H1 (cell line): ENCODE data around the gene MAP1LC3A. TPM values are rescaled to one million over a fixed set of nuclear protein-coding genes. Genes with fewer than 3 reads are reported as not detected.

ENCODE experiments used
- CTCF ChIA-PET: fragments of 300-600 bp; sonication (Branson Sonifier 250); formaldehyde crosslinking; loops from one replicate; lab custom pipeline; 2021; ENCODE audit not compliant: partially characterized antibody; lab: Charles Lee
- POLR2A ChIA-PET: fragments of 300-600 bp; sonication (Branson Sonifier 250); formaldehyde crosslinking; loops from one replicate; lab custom pipeline; 2021; ENCODE audit warnings: inconsistent platforms; ENCODE audit not compliant: partially characterized antibody; lab: Charles Lee
- DNase-seq, 2 experiments: peaks; one replicate each; pipeline versions ENCODE4 v3.0.0 to v3.0.0-alpha.2; 2010 to 2022; ENCODE audit warnings: low spot score in 2 of 2, low read depth in 1 of 2, mixed read lengths in 1 of 2
- FAIRE-seq: peaks from 2 replicates; lab custom pipeline; 2011; peaks lifted over from hg19 to GRCh38; lab: Jason Lieb, UNC
- H2AFZ ChIP-seq: 2 replicates; pipeline ENCODE4 v1.8.1; 2012; ENCODE audit warnings: low read length, inconsistent platforms
- H2AK5ac ChIP-seq: 2 replicates; pipeline ENCODE4 v1.6.1; 2013; ENCODE audit warnings: low read depth, low read length
- H2BK120ac ChIP-seq: replicated peaks from 2 replicates; pipeline ENCODE3; 2013; ENCODE audit warnings: low read depth, low read length, inconsistent platforms
- H2BK12ac ChIP-seq: 2 replicates; pipeline ENCODE4 v1.6.1; 2013; ENCODE audit warnings: low read depth, low read length
- H2BK15ac ChIP-seq: 2 replicates; pipeline ENCODE4 v1.6.1; 2013; ENCODE audit warnings: low read length
- H2BK20ac ChIP-seq: 2 replicates; pipeline ENCODE4 v1.6.1; 2013; ENCODE audit warnings: low read length
- H2BK5ac ChIP-seq: 2 replicates; pipeline ENCODE4 v1.6.1; 2013; ENCODE audit warnings: low read depth, low read length
- H3K14ac ChIP-seq: 2 replicates; pipeline ENCODE4 v1.6.1; 2013; ENCODE audit warnings: inconsistent platforms; ENCODE audit not compliant: insufficient read length
- H3K18ac ChIP-seq: 2 replicates; pipeline ENCODE4 v1.6.1; 2013; ENCODE audit warnings: low read length; ENCODE audit errors: extremely low read depth
- H3K23ac ChIP-seq: 2 replicates; pipeline ENCODE4 v1.6.1; 2013; ENCODE audit warnings: inconsistent platforms; ENCODE audit not compliant: insufficient read length
- H3K23me2 ChIP-seq: 2 replicates; pipeline ENCODE4 v1.6.1; 2013; ENCODE audit warnings: low read depth, low read length
- H3K27ac ChIP-seq: 2 replicates; pipeline ENCODE4 v1.6.1; 2011; ENCODE audit warnings: low read depth, low read length, inconsistent platforms
- H3K27me3 ChIP-seq, 4 experiments: replicated peaks in 1 of 4; 1 replicate in 1 of 4; 2 replicates in 3 of 4; pipeline versions ENCODE4 v1.6.1 to v1.8.1; 2011 to 2013; ENCODE audit warnings: low read length in 3 of 4, mild to moderate bottlenecking in 3 of 4, inconsistent platforms in 2 of 4, mixed read lengths in 2 of 4, moderate library complexity in 1 of 4; ENCODE audit not compliant: control insufficient read depth in 3 of 4, insufficient read depth in 3 of 4; ENCODE audit errors: extremely low read depth in 1 of 4
- H3K36me3 ChIP-seq, 4 experiments: 2 replicates each; pipeline versions ENCODE4 v1.6.1 to v1.8.1; 2011 to 2013; ENCODE audit warnings: mild to moderate bottlenecking in 4 of 4, low read length in 3 of 4, moderate library complexity in 2 of 4, control low read depth in 1 of 4, inconsistent platforms in 1 of 4; ENCODE audit not compliant: insufficient read depth in 4 of 4, control insufficient read depth in 2 of 4
- H3K4ac ChIP-seq: replicated peaks from 2 replicates; pipeline ENCODE3; 2013; ENCODE audit warnings: low read length, low read depth, mixed read lengths, inconsistent platforms; ENCODE audit not compliant: insufficient read length
- H3K4me1 ChIP-seq, 4 experiments: replicated peaks in 1 of 4; 1 replicate in 1 of 4; 2 replicates in 3 of 4; pipeline versions ENCODE4 v1.6.1 to v1.8.1; 2011 to 2013; ENCODE audit warnings: low read length in 3 of 4, inconsistent platforms in 2 of 4, mixed read lengths in 1 of 4; ENCODE audit not compliant: insufficient read depth in 4 of 4, control insufficient read depth in 3 of 4
- H3K4me2 ChIP-seq, 2 experiments: 2 replicates each; pipeline versions ENCODE4 v1.6.1 to v1.8.1; 2011 to 2013; ENCODE audit warnings: low read depth in 2 of 2, low read length in 2 of 2, control low read depth in 1 of 2, inconsistent platforms in 1 of 2, mild to moderate bottlenecking in 1 of 2; ENCODE audit not compliant: insufficient read depth in 1 of 2
- H3K4me3 ChIP-seq, 4 experiments: fragments of 200-600, 300-600 bp in 1 of 4; sonication (generic), shearing (Covaris generic), sonication (Bioruptor Twin) in 1 of 4; 2 replicates each; pipeline versions ENCODE4 v1.5.1 to v1.8.1; 2011 to 2016; ENCODE audit warnings: low read length in 4 of 4, low read depth in 3 of 4, control low read depth in 2 of 4, inconsistent platforms in 2 of 4, mild to moderate bottlenecking in 2 of 4, mixed read lengths in 1 of 4, moderate library complexity in 1 of 4; ENCODE audit not compliant: insufficient read depth in 2 of 4; ENCODE audit errors: extremely low read depth in 1 of 4
- H3K56ac ChIP-seq: replicated peaks from 2 replicates; pipeline ENCODE3; 2013; ENCODE audit warnings: low read depth, mild to moderate bottlenecking, mixed read lengths, low read length, inconsistent platforms; ENCODE audit not compliant: insufficient read length
- H3K79me1 ChIP-seq: 2 replicates; pipeline ENCODE4 v1.6.1; 2013; ENCODE audit warnings: low read depth, low read length, control low read depth
- H3K79me2 ChIP-seq, 2 experiments: 2 replicates each; pipeline versions ENCODE4 v1.6.1 to v1.8.1; 2012 to 2013; ENCODE audit warnings: low read length in 2 of 2, mild to moderate bottlenecking in 2 of 2, inconsistent platforms in 1 of 2; ENCODE audit not compliant: insufficient read depth in 2 of 2, control insufficient read depth in 1 of 2
- H3K9ac ChIP-seq, 4 experiments: replicated peaks in 1 of 4; 1 replicate in 1 of 4; 2 replicates in 3 of 4; pipeline versions ENCODE4 v1.6.1 to v1.8.1; 2011 to 2013; ENCODE audit warnings: low read depth in 3 of 4, low read length in 3 of 4, control low read depth in 2 of 4, mild to moderate bottlenecking in 2 of 4, moderate library complexity in 2 of 4, inconsistent platforms in 1 of 4; ENCODE audit errors: extremely low read depth in 1 of 4
- H3K9me3 ChIP-seq, 2 experiments: 2 replicates each; pipeline versions ENCODE4 v1.6.1 to v1.8.1; 2012 to 2013; ENCODE audit warnings: mild to moderate bottlenecking in 2 of 2, moderate library complexity in 2 of 2, control low read depth in 1 of 2, inconsistent platforms in 1 of 2, low read depth in 1 of 2, low read length in 1 of 2, mixed read lengths in 1 of 2; ENCODE audit not compliant: insufficient read depth in 2 of 2
- H4K20me1 ChIP-seq, 2 experiments: replicated peaks in 1 of 2; 2 replicates each; pipeline versions ENCODE3 to v1.8.1; 2011 to 2013; ENCODE audit warnings: inconsistent platforms in 2 of 2, low read length in 2 of 2, mild to moderate bottlenecking in 1 of 2; ENCODE audit not compliant: insufficient read depth in 2 of 2, control insufficient read depth in 1 of 2
- H4K5ac ChIP-seq: 2 replicates; pipeline ENCODE4 v1.6.1; 2013; ENCODE audit warnings: low read length, low read depth, mixed read lengths, inconsistent platforms; ENCODE audit not compliant: insufficient read length
- H4K8ac ChIP-seq: 2 replicates; pipeline ENCODE4 v1.8.0; 2013; ENCODE audit warnings: mild to moderate bottlenecking, moderate library complexity, low read length, inconsistent platforms; ENCODE audit not compliant: insufficient read depth; ENCODE audit errors: extremely low read depth
- H4K91ac ChIP-seq: replicated peaks from 2 replicates; pipeline ENCODE3; 2013; ENCODE audit warnings: low read length, mixed read lengths, inconsistent platforms; ENCODE audit not compliant: insufficient read length
- RNF2 ChIP-seq: fragments of 200-900, 300-1000 bp; sonication (generic); IDR thresholded peaks from 2 replicates; pipeline ENCODE4 v1.7.1; 2016; ENCODE audit warnings: borderline replicate concordance, low read depth, mild to moderate bottlenecking, antibody characterized with exemption, low read length; ENCODE audit not compliant: poor library complexity, severe bottlenecking; ENCODE audit errors: missing control alignments
- SP4 ChIP-seq: IDR thresholded peaks from 2 replicates; pipeline ENCODE4 v1.6.1; 2012; ENCODE audit warnings: low read length, inconsistent platforms
- WGBS, 2 experiments: shearing (Covaris generic) in 1 of 2; methylation state at CpG; one replicate each; pipeline versions ENCODE4 v1.1.6 to v1.1.7; 2013 to 2015; ENCODE audit warnings: low lambda C conversion rate in 2 of 2, mixed read lengths in 2 of 2, inconsistent platforms in 1 of 2, low coverage in 1 of 2, missing lambda C conversion rate in 1 of 2; ENCODE audit not compliant: insufficient replicate concordance in 2 of 2, insufficient coverage in 1 of 2, insufficient read length in 1 of 2; ENCODE audit errors: extremely low coverage in 1 of 2, missing lambda C conversion rate in 1 of 2; 5-methylcytosine and 5-hydroxymethylcytosine counted together
- polyA plus RNA-seq, 7 experiments: library from polyadenylated mRNA; depleted of rRNA in 3 of 7; stranded (reverse) in 5 of 7; unstranded in 2 of 7; fragments of >200 nt in 5 of 7; fragments of 200-250 nt in 2 of 7; gene quantifications; 1 replicate in 5 of 7; 2 replicates in 1 of 7; 4 replicates in 1 of 7; pipeline versions ENCODE4 v1.2.1 to v1.2.3, GENCODE V29; 2011 to 2013; ENCODE audit warnings: missing spikeins in 2 of 7, mixed read lengths in 2 of 7
- total RNA-seq: library from RNA; stranded (reverse); fragmentation: NEBNext Ultra II Directional; extraction: Animal tissue kit (Norgen Biotek cat#: 25700); gene quantifications from 2 replicates; pipeline ENCODE4 v1.2.1, GENCODE V29; 2021

MAP1LC3A gene
- total and polyA plus RNA-seq, 2 of the 8 experiments (the other 6 are each of a cell fraction or from before 2014, with no cell fraction given): 5.0 to 6.1 TPM

DNA sequence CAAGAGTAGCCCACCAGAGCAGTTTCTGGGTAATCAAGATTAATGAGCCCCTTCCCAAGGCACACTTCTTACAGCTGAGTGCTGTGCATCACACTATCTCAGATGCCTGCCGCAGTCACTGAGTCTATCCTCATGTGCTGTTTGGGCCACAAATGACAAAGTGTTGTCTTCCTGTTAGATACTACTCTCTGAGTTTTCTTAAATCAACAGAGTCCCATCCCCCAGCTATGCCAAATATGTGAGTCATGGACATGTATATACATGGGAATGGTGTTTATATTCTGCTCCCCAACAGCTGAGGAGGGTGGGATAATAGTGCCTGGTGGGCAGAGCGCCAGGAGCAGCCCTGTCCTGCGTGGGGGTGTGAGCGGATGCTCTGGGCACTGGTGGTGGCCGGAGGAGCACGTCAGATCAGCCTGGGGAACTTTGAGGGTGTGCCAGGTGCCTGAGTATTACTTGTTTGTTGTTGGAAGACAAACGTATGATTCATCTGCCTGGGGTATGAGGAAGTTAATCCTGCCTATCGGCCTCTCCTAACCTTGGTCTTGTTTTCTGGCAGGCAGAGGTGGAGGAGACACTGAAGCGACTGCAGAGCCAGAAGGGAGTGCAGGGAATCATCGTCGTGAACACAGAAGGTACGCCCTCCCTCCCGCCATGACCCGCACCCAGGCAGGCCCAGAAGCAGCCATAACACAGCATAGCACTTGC is 32.7 kb upstream of the MAP1LC3A start:
- Histone ChIP-seq H2AFZ (no peak overlapping the region), H2BK15ac (no peak overlapping the region), H3K18ac (no peak overlapping the region), H3K4me2 (no peak overlapping the region), H3K23me2 (no peaks in the 10 kb centered on the region), H3K79me1 (peaks cover 14% of the 10 kb centered on the region), H2BK12ac (no peak overlapping the region), H2BK5ac (no peak overlapping the region), H3K27ac (no peak overlapping the region), H3K23ac (no peak overlapping the region), H2AK5ac (no peak overlapping the region), H2BK20ac (no peak overlapping the region), H3K14ac (no peak overlapping the region), H4K91ac (no peak overlapping the region), H4K5ac (no peak overlapping the region), H3K36me3 (peaks cover 8 to 33% (median 20%) of the 10 kb centered on the region in 4 experiments), H3K9me3 (no peaks in the 10 kb centered on the region), H4K8ac (no peak overlapping the region), H2BK120ac (no peak overlapping the region), H3K79me2 (peaks cover 0 to 50% of the 10 kb centered on the region in 2 experiments; a peak in 3 of 4 replicates), H3K9ac (no peak overlapping the region), H3K4me3 (no peak overlapping the region), H4K20me1 (peaks cover 17 to 24% of the 10 kb centered on the region in 2 experiments), H3K4ac (no peak overlapping the region), H3K56ac (no peak overlapping the region), H3K27me3 (no peaks in the 10 kb centered on the region), H3K4me1 (peaks cover 0 to 4% (median 3%) of the 10 kb centered on the region in 4 experiments; a peak in 3 of 7 replicates)
- ChIA-PET POLR2A (interaction anchor here (1.4 to 1.5 kb wide), 2 partner anchors 9 to 223 kb away, joined by 4 read pairs; partner anchors contain the start of gene AHCY), CTCF (interaction anchor here (0.7 to 5.9 kb wide), 5 partner anchors 8 to 213 kb away, joined by 3 to 50 read pairs (median 4); no protein-coding TSS in a partner anchor)
- WGBS, 2 experiments: 91% methylated on average over 14 of the region's 14 CpGs; no CpG with 5 or more reads in 1 of the 2 experiments
- TF ChIP-seq RNF2 (no peak), SP4 (no peak)
- DNase-seq (no peak), FAIRE-seq (no peak)
